Suprapubic skin (tissue), 4 donors: ENCODE results near the gene MLLT6. TPM values are rescaled to one million over a fixed set of nuclear protein-coding genes. Genes with fewer than 3 reads are reported as not detected.

Experiments used
- DNase-seq, 2 donors: peaks; one replicate each; pipeline ENCODE4 v3.0.0-alpha.2; 2019; ENCODE audit warnings: low spot score in 2 of 2
- H3K27ac ChIP-seq: fragments of 200-600 bp; sonication (generic); one replicate; pipeline ENCODE4 v1.5.1; 2019
- H3K27me3 ChIP-seq: fragments of 200-600 bp; sonication (generic); one replicate; pipeline ENCODE4 v1.5.1; 2019
- H3K36me3 ChIP-seq: fragments of 200-600 bp; sonication (generic); one replicate; pipeline ENCODE4 v1.5.1; 2019
- H3K4me1 ChIP-seq: fragments of 200-600 bp; sonication (generic); one replicate; pipeline ENCODE4 v1.5.1; 2019
- H3K4me3 ChIP-seq: fragments of 200-600 bp; sonication (generic); one replicate; pipeline ENCODE4 v1.5.1; 2019; ENCODE audit warnings: mild to moderate bottlenecking
- H3K9me3 ChIP-seq: fragments of 200-600 bp; sonication (generic); one replicate; pipeline ENCODE4 v1.5.1; 2019
- EP300 ChIP-seq: sonication (generic); formaldehyde crosslinking; IDR thresholded peaks from one replicate; pipeline ENCODE4 v1.6.1; 2017; ENCODE audit warnings: antibody characterized with exemption
- POLR2A ChIP-seq, 2 donors: fragments of 450-650 bp; IDR thresholded peaks; one replicate each; pipeline ENCODE4 v1.6.1; 2017; ENCODE audit warnings: antibody characterized with exemption in 2 of 2, mild to moderate bottlenecking in 2 of 2, moderate library complexity in 2 of 2
- POLR2AphosphoS5 ChIP-seq, 3 donors: sonication (generic); formaldehyde crosslinking; IDR thresholded peaks; one replicate each; pipeline ENCODE4 v1.6.1; 2017; ENCODE audit warnings: antibody characterized with exemption in 3 of 3
- WGBS: methylation state at CpG from one replicate; pipeline ENCODE4 v1.1.5; 2018; 5-methylcytosine and 5-hydroxymethylcytosine counted together
- total RNA-seq, 4 donors: library from RNA; depleted of rRNA; stranded (reverse); fragments of >200 nt; gene quantifications; one replicate each; pipeline ENCODE4 v1.1.0, GENCODE V29; 2016
- TF ChIP-seq, protein P1 (sequence below), 2 donors: fragments of 200-600 bp in 1 of 2; fragments of 450-650 bp in 1 of 2; sonication (generic) in 1 of 2; IDR thresholded peaks; one replicate each; pipeline ENCODE4 v1.5.1; 2016 to 2019; ENCODE audit warnings: antibody characterized with exemption in 2 of 2, mild to moderate bottlenecking in 1 of 2, moderate library complexity in 1 of 2

The MLLT6 gene
- 100 to 1,000 TPM in 1 of 4 donors, 10 to 100 TPM in 3; 62.7 to 136 (median 79.0) TPM for total RNA-seq

DNA sequence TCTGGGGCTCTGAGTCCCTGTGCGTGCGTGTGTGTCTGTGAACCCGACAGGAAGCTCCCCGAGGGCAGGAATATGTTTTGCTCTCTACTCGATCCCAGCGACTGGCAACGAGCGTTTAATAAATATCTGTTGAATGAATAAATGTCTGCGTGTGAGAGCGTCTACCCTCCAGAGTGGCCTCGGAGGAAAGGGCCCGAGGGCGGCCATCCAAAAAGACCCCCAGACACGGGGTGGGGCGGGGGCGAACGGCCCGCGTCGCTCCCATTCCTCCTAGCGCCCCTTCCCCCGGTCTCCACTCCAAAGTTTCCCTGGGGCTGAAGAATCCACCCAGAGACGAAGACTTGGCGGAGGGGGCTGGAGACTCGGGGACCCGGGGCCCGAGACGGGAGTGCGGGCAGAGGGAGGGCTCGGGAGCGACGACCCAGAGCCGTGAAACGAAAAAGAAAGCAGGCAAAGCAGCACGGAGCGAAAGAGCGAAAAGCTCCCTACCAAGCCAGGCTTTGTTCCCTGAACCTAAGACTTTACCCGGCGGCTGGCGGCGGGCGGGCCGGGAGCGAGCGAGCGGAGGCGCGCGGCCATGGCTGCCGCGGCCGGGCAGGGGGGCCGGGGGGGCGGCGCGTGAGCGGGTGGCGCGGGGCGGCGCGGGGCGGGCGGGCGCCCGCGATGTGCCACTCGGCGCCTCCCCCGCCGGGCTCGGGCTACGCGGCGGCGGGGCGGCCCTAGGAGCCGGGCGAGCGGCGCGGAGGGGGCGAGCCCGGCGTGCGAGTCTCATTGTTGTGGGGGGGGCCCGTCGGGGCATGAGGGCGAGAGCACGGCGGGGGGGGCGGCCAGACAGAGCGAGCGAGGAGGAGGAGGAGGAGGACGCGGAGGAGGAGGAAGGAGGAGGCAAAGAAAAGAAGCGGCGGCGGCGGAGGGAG, at the start of gene MLLT6:
MLLT6 (plus strand) TSS at position 668 of the 917 bp plus-strand sequence. CDS start 360 bp downstream, outside the sequence.
- no peaks in the 10 kb centered on the region for H3K9me3 ChIP-seq
- H3K4me1 ChIP-seq = peaks cover 66% of the 10 kb centered on the region
- under 1% methylated on average over 68 of the region's 100 CpGs for WGBS
- peak within 1 kb of the TSS; percentile 85 for H3K4me3 ChIP-seq
- TF ChIP-seq, protein P1, sequence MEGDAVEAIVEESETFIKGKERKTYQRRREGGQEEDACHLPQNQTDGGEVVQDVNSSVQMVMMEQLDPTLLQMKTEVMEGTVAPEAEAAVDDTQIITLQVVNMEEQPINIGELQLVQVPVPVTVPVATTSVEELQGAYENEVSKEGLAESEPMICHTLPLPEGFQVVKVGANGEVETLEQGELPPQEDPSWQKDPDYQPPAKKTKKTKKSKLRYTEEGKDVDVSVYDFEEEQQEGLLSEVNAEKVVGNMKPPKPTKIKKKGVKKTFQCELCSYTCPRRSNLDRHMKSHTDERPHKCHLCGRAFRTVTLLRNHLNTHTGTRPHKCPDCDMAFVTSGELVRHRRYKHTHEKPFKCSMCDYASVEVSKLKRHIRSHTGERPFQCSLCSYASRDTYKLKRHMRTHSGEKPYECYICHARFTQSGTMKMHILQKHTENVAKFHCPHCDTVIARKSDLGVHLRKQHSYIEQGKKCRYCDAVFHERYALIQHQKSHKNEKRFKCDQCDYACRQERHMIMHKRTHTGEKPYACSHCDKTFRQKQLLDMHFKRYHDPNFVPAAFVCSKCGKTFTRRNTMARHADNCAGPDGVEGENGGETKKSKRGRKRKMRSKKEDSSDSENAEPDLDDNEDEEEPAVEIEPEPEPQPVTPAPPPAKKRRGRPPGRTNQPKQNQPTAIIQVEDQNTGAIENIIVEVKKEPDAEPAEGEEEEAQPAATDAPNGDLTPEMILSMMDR (IDR thresholded peaks at IDR 0.05) = no peak
- TF ChIP-seq POLR2AphosphoS5 (IDR thresholded peaks at IDR 0.05) (no peak), EP300 (no peak), POLR2A (IDR thresholded peaks at IDR 0.05) (no peak)
- DNase-seq = peak in 1 of 2 donors; percentile 89
- no peaks in the 10 kb centered on the region for H3K27me3 ChIP-seq
- H3K27ac ChIP-seq = peak within 1 kb of the TSS; percentile 90
- peaks cover 9% of the 10 kb centered on the region for H3K36me3 ChIP-seq

DNA sequence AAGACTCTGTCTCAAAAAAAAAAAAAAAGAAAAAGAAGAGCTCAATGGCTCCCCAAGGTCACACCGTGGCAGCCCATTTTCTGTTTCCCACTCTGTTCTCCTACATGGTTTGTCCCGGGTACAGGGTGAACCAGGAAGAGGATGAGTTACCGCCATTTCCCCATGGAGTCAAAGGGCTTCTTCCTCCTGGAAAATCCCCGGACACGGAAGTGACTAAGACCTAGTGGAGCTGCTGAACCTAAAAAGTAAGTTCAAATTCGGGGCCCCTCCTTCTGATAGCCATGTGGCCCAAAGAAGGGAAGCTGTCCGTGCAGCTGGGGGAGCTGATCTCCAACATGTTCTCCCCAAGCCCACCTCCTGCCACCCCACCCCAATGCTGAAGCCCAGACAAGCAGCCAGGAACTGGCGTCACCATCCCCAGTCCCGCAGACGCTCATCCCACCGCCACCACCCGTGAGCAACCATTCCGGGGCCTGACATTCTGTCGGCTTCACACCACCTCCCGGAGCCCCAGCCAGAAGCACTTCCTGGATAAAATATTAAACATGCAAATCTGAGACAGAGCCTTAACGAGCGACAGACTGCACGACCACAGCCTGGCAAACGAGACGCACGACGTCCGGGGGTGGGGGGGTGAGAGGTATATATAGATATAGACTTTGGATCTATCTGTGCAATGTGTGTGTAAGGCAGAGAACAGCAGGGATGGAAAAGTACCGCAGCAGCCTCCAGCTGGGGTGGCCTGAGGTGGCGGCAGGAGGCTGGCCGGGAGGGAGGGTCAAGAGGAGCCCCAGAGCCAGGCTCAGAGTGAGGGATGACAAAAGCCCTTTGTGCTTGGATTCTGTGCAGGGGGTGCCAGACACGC, 47.9 kb upstream of the MLLT6 start:
- DNase-seq = peak in 1 of 2 donors; percentile 32
- Histone ChIP-seq H3K36me3 (no peaks in the 10 kb centered on the region), H3K4me3 (no peak overlapping the region), H3K27me3 (peaks cover 26% of the 10 kb centered on the region), H3K4me1 (peaks cover 5% of the 10 kb centered on the region), H3K9me3 (no peaks in the 10 kb centered on the region), H3K27ac (no peak overlapping the region)
- TF ChIP-seq EP300 (no peak), POLR2A (IDR thresholded peaks at IDR 0.05) (no peak), POLR2AphosphoS5 (IDR thresholded peaks at IDR 0.05) (no peak)
- TF ChIP-seq, protein P1 (IDR thresholded peaks at IDR 0.05) = no peak
- WGBS = 70% methylated on average over 27 of the region's 27 CpGs

DNA sequence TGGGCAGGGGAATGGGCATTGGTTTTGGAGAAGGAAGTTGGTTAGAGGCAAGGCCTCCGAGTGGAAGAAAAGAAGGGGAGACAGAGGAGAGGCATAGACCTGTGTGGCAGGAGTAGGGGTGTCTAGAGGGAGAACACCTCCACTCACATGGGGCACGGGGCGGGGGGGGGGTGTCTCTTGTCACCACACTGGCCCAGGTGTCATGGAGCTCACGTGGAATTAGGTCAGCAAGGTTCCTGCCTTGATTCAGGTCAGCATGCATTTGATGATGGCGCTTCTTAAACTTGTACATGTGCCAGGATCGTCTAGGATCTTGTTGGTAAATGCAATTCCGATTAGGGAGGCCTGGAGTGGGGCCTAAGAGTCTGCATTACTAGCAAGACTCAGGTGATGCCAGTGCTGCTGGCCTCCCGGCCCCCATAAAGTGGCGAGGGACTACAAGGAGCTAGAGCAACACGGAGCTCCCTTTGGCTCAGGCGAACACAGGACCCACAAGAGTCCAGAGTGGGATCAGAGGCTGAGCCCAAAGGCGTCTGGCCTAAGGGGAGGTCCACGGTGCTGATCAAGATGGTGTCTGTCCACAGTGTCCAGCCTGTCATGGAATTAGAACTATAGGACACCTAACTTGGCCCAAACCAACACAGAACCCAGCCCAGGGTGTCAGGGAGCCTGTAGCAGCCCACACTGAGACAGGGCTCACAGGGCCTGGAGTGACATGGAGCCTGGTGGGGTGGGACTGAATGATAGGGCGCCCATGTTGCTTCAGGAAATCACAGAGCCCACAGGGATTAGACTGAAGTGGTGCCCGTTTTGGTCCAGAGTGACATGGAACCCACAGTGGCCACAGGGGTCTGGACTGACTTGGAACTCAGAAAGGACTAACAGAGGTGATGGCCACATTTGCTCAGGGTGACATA, 47.0 kb upstream of the MLLT6 start:
- H3K27ac ChIP-seq = no peak overlapping the region

DNA sequence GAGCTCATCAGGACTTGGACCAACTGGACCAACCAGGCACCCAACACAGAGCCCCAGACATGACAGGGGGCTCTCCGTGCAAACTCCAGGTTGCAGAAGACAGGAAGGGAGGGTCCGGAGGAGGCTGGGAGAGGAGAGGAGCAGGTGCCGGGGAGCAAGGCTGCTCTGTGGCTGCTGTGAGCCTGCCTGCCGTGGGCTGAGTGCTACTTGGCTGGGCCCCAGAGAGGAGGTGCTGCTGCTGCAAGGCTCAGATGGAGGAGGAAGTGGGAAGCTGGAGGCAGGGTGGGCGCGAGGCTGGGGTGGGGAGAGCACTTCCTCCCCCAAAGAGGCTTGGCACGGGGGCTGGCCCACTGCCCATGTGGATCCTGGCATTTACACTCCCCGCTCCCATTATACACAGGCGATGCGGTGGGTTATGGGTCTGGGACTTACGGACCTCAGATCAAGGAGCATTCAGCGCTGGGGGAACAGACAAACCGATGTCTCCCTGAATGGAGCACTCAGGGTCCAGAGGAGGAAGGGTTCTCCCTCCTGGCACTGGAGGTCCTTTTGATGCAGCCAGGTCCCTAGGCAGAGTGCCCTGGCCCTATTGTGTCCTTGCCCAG, 46.2 kb upstream of the MLLT6 start:
- DNase-seq = no peak
- Histone ChIP-seq H3K9me3 (no peaks in the 10 kb centered on the region), H3K27me3 (peaks cover 19% of the 10 kb centered on the region), H3K27ac (no peak overlapping the region), H3K4me1 (peaks cover 5% of the 10 kb centered on the region), H3K36me3 (no peaks in the 10 kb centered on the region), H3K4me3 (no peak overlapping the region)
- 41% methylated on average over 6 of the region's 13 CpGs for WGBS
- no peak for TF ChIP-seq POLR2A (IDR thresholded peaks at IDR 0.05)
- TF ChIP-seq EP300 = no peak
- no peak for TF ChIP-seq POLR2AphosphoS5 (IDR thresholded peaks at IDR 0.05)
- TF ChIP-seq, protein P1 (IDR thresholded peaks at IDR 0.05) = no peak

More for the DNA sequence above, 47.0 kb upstream of the MLLT6 start:
- no peak for DNase-seq
- Histone ChIP-seq H3K9me3 (no peaks in the 10 kb centered on the region), H3K27me3 (peaks cover 26% of the 10 kb centered on the region), H3K4me1 (peaks cover 5% of the 10 kb centered on the region), H3K36me3 (no peaks in the 10 kb centered on the region), H3K4me3 (no peak overlapping the region)
- TF ChIP-seq POLR2A (IDR thresholded peaks at IDR 0.05) (no peak), POLR2AphosphoS5 (IDR thresholded peaks at IDR 0.05) (no peak), EP300 (no peak)
- TF ChIP-seq, protein P1 (IDR thresholded peaks at IDR 0.05) = no peak
- 87% methylated on average over 13 of the region's 15 CpGs for WGBS
